ENCODE results near the gene PAX7. TPM values are rescaled to one million over a fixed set of nuclear protein-coding genes. Genes with fewer than 3 reads are reported as not detected.

PAX7 gene
- total and polyA plus RNA-seq, 2 donors (not counting 1 experiment from before 2014, with no cell fraction given): not detected

DNA sequence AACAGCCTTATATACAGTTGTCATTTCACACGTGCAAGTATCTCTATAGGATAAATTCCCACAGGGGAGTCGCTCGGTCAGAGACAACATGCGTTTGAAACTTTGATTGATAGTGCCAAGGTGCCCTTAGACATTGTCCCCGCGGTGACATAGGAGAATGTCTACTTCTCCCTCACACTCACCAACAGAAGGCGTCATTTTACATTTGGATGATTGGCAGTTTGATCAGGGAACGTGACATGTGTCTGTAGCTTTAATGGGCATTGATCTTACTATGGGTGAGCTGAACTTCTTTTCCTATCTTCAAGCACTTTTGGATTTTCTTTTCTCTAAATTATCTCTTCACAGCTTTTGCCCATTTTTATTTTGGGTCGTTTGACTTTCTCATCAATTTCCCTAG, 42.6 kb upstream of the PAX7 start:
- no peaks in the 10 kb centered on the region for H4K20me1 ChIP-seq (ENCODE audit: control insufficient read depth, insufficient read depth, low read length, poor library complexity, severe bottlenecking)
- intact Hi-C loops (cut with micrococcal nuclease): no loop called here

DNA sequence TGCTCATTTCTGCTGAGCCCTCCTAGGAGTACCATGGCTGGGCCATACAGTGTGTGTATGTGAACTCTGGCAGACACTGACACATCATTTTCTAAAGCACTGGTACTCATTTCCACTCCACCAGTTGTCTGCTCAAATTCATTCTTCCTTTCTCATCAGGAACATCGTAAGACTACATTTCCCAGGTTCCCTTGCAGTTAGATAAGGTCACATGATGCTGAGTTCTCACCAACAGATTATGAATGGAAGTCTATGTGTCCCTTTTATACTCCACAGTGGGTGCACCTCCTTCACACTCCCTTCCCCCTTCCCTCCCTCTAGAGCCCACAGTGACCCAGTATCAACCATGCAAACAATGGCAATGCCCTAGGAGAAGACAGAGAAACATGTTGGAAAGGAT, 38.3 kb upstream of the PAX7 start:
- Mint-ChIP-seq H3K27ac (no peak overlapping the region), H3K9me3 (ENCODE audit: insufficient read depth) (no peaks in the 10 kb centered on the region), H3K4me3 (no peak overlapping the region), H3K4me1 (no peaks in the 10 kb centered on the region), H3K27me3 (peaks cover 21% of the 10 kb centered on the region)
- H3K27me3 ChIP-seq (replicated peaks in 1 of 4; ENCODE audit: control extremely low read depth in 1 of 4, control insufficient read depth in 3 of 4, insufficient read depth in 4 of 4, low read length in 3 of 4): peaks cover 0 to 8% (median 1%) of the 10 kb centered on the region in 4 experiments
- DNase-seq (no peak), ATAC-seq (ENCODE audit: low read depth) (no peak)
- no peak overlapping the region for H2AFZ ChIP-seq (ENCODE audit: insufficient read depth, low read depth, low read length, poor library complexity, severe bottlenecking)
- H4K20me1 ChIP-seq (ENCODE audit: control insufficient read depth, insufficient read depth, low read length, poor library complexity, severe bottlenecking): no peaks in the 10 kb centered on the region
- no peaks in the 10 kb centered on the region for H3K79me2 ChIP-seq (ENCODE audit: control insufficient read depth, insufficient read depth, low read length)
- no peaks in the 10 kb centered on the region for H3K9me3 ChIP-seq (ENCODE audit: control extremely low read depth in 1 of 3, control insufficient read depth in 2 of 3, insufficient read depth in 1 of 3, low read length in 2 of 3)
- intact Hi-C loops (cut with micrococcal nuclease): no loop called here
- no CpG with 5 or more reads among the region's 1 CpG for WGBS (ENCODE audit: insufficient coverage)
- no peaks in the 10 kb centered on the region for H3K4me1 ChIP-seq (ENCODE audit: control insufficient read depth in 2 of 2, insufficient read depth in 2 of 2, low read length in 2 of 2)
- no peak overlapping the region for H3K4me2 ChIP-seq (replicated peaks; ENCODE audit: low read depth, low read length, poor library complexity, severe bottlenecking)
- TF ChIP-seq EZH2 (IDR thresholded peaks at IDR 0.05; ENCODE audit: borderline replicate concordance, insufficient read depth, low read depth, low read length, poor library complexity, severe bottlenecking) (no peak), CTCF (IDR thresholded peaks at IDR 0.05) (no peak)
- no peak overlapping the region for H3K4me3 ChIP-seq (ENCODE audit: control extremely low read depth in 1 of 5, extremely low read depth in 1 of 5, insufficient read depth in 1 of 5, low read depth in 2 of 5, low read length in 4 of 5)
- no peaks in the 10 kb centered on the region for H3K36me3 ChIP-seq (replicated peaks in 1 of 2; ENCODE audit: control extremely low read depth in 1 of 2, control insufficient read depth in 1 of 2, extremely low read depth in 1 of 2, insufficient read depth in 2 of 2, low read length in 1 of 2)
- no peak overlapping the region for H3K9ac ChIP-seq (ENCODE audit: low read length)
- ChIA-PET POLR2A (no interaction called here), CTCF (no interaction called here)
- H3K27ac ChIP-seq (ENCODE audit: low read length in 2 of 2): no peak overlapping the region

More for the DNA sequence above, 42.6 kb upstream of the PAX7 start:
- Mint-ChIP-seq H3K9me3 (ENCODE audit: insufficient read depth) (no peaks in the 10 kb centered on the region), H3K4me3 (no peak overlapping the region), H3K4me1 (no peaks in the 10 kb centered on the region), H3K27me3 (peaks cover 27% of the 10 kb centered on the region), H3K27ac (no peak overlapping the region)
- ATAC-seq (ENCODE audit: low read depth): no peak
- H3K4me3 ChIP-seq (ENCODE audit: control extremely low read depth in 1 of 5, extremely low read depth in 1 of 5, insufficient read depth in 1 of 5, low read depth in 2 of 5, low read length in 4 of 5): no peak overlapping the region
- POLR2A ChIA-PET: no interaction called here
- no peaks in the 10 kb centered on the region for H3K36me3 ChIP-seq (replicated peaks in 1 of 2; ENCODE audit: control extremely low read depth in 1 of 2, control insufficient read depth in 1 of 2, extremely low read depth in 1 of 2, insufficient read depth in 2 of 2, low read length in 1 of 2)
- no peak overlapping the region for H3K27ac ChIP-seq (ENCODE audit: low read length in 2 of 2)
- no peak for DNase-seq
- TF ChIP-seq EZH2 (IDR thresholded peaks at IDR 0.05; ENCODE audit: borderline replicate concordance, insufficient read depth, low read depth, low read length, poor library complexity, severe bottlenecking): no peak
- TF ChIP-seq CTCF (IDR thresholded peaks at IDR 0.05): no peak
- H3K4me1 ChIP-seq (ENCODE audit: control insufficient read depth in 2 of 2, insufficient read depth in 2 of 2, low read length in 2 of 2): no peaks in the 10 kb centered on the region
- CTCF ChIA-PET: no interaction called here
- no CpG with 5 or more reads among the region's 9 CpGs for WGBS (ENCODE audit: insufficient coverage)
- no peak overlapping the region for H3K4me2 ChIP-seq (replicated peaks; ENCODE audit: low read depth, low read length, poor library complexity, severe bottlenecking)
- H3K9me3 ChIP-seq (ENCODE audit: control extremely low read depth in 1 of 3, control insufficient read depth in 2 of 3, insufficient read depth in 1 of 3, low read length in 2 of 3): no peaks in the 10 kb centered on the region
- H3K9ac ChIP-seq (ENCODE audit: low read length): no peak overlapping the region
- H2AFZ ChIP-seq (ENCODE audit: insufficient read depth, low read depth, low read length, poor library complexity, severe bottlenecking): no peak overlapping the region
- H3K27me3 ChIP-seq (replicated peaks in 1 of 4; ENCODE audit: control extremely low read depth in 1 of 4, control insufficient read depth in 3 of 4, insufficient read depth in 4 of 4, low read length in 3 of 4): peaks cover 0 to 4% (median 0%) of the 10 kb centered on the region in 4 experiments
- no peaks in the 10 kb centered on the region for H3K79me2 ChIP-seq (ENCODE audit: control insufficient read depth, insufficient read depth, low read length)

Measured in B cell (primary cell).